Left ventricle myocardium inferior (tissue), 1 donor: ENCODE data around the gene TMEM151B. TPM values are rescaled to one million over a fixed set of nuclear protein-coding genes. Genes with fewer than 3 reads are reported as not detected.
A peak's percentile ranks its signal among the peaks of the same experiment; 100 is the strongest.

Experiments used
- DNase-seq: peaks from one replicate; pipeline ENCODE4 v3.0.0-alpha.2; 2020
- H3K27ac ChIP-seq: fragments of 200-600 bp; replicated peaks from 2 replicates; pipeline ENCODE4 v1.8.0; 2021
- H3K27me3 ChIP-seq: fragments of 200-600 bp; 2 replicates; pipeline ENCODE4 v1.8.0; 2021; ENCODE audit warnings: low read depth
- H3K36me3 ChIP-seq: fragments of 200-600 bp; 2 replicates; pipeline ENCODE4 v1.8.0; 2021
- H3K4me1 ChIP-seq: fragments of 200-600 bp; 2 replicates; pipeline ENCODE4 v1.8.0; 2021
- H3K4me3 ChIP-seq: fragments of 200-600 bp; 2 replicates; pipeline ENCODE4 v1.8.0; 2021; ENCODE audit warnings: mild to moderate bottlenecking, moderate library complexity
- H3K9me3 ChIP-seq: fragments of 200-600 bp; replicated peaks from 2 replicates; pipeline ENCODE4 v1.8.0; 2021
- CTCF ChIP-seq: fragments of 200-600 bp; IDR thresholded peaks from 2 replicates; pipeline ENCODE4 v1.8.0; 2021; ENCODE audit warnings: antibody characterized with exemption, mild to moderate bottlenecking, borderline replicate concordance
- intact Hi-C: fragments of 100-400 bp; cut with micrococcal nuclease; formaldehyde crosslinking; loops from one replicate; pipeline ENCODE4 v1.11.0; 2022
- total RNA-seq: library from RNA; stranded (reverse); fragmentation: NEBNext Ultra II Directional; extraction: Animal tissue kit (Norgen Biotek cat#: 25700); gene quantifications from one replicate; pipeline ENCODE4 v1.2.1, GENCODE V29; 2021
- donor health status: DM: no; HTN: yes; CAD: no; lungs with severe emphysema.

Gene TMEM151B
- total RNA-seq, 1 donor from 2014 or later = not detected

- intact Hi-C loops = no loop called here
Observed at GRCh38 chr6:44247338-44248302, 22.6 kb upstream of the TMEM151B start.

GRCh38 chr6:44248579-44248978 is 21.7 kb upstream of the TMEM151B start:
- no peaks in the 10 kb centered on the region for H3K9me3 ChIP-seq
- H3K27me3 ChIP-seq = no peaks in the 10 kb centered on the region
- intact Hi-C loops = no loop called here
- H3K4me3 ChIP-seq = peak overlapping the region; percentile 96
- no peak for TF ChIP-seq CTCF
- peaks cover 57% of the 10 kb centered on the region for H3K36me3 ChIP-seq
- peaks cover 81% of the 10 kb centered on the region for H3K4me1 ChIP-seq
- H3K27ac ChIP-seq = peak overlapping the region; percentile 99
- DNase-seq = no peak

More at GRCh38 chr6:44247338-44248302, 22.6 kb upstream of the TMEM151B start:
- peaks cover 47% of the 10 kb centered on the region for H3K36me3 ChIP-seq
- peaks cover 71% of the 10 kb centered on the region for H3K4me1 ChIP-seq
- no peaks in the 10 kb centered on the region for H3K9me3 ChIP-seq
- H3K4me3 ChIP-seq = peak overlapping the region; percentile 96
- peak; percentile 6 for TF ChIP-seq CTCF
- DNase-seq = peak; percentile 66
- H3K27me3 ChIP-seq = no peaks in the 10 kb centered on the region
- H3K27ac ChIP-seq = peak overlapping the region; percentile 99

GRCh38 chr6:44249082-44249748 is 21.0 kb upstream of the TMEM151B start:
- no peaks in the 10 kb centered on the region for H3K9me3 ChIP-seq
- H3K4me3 ChIP-seq = peak overlapping the region; percentile 96
- H3K36me3 ChIP-seq = peaks cover 63% of the 10 kb centered on the region
- intact Hi-C loops = no loop called here
- H3K4me1 ChIP-seq = peaks cover 87% of the 10 kb centered on the region
- peak overlapping the region; percentile 99 for H3K27ac ChIP-seq
- H3K27me3 ChIP-seq = no peaks in the 10 kb centered on the region
- DNase-seq = no peak
- no peak for TF ChIP-seq CTCF

- TF ChIP-seq CTCF = no peak
- peak overlapping the region; percentile 96 for H3K4me3 ChIP-seq
- no peaks in the 10 kb centered on the region for H3K27me3 ChIP-seq
- intact Hi-C loops = no loop called here
- no peak for DNase-seq
- peaks cover 96% of the 10 kb centered on the region for H3K4me1 ChIP-seq
- H3K36me3 ChIP-seq = peaks cover 73% of the 10 kb centered on the region
- no peaks in the 10 kb centered on the region for H3K9me3 ChIP-seq
- H3K27ac ChIP-seq = peak overlapping the region; percentile 20
Observed at GRCh38 chr6:44250067-44250717, 20.1 kb upstream of the TMEM151B start.

GRCh38 chr6:44250718-44251123 is 19.5 kb upstream of the TMEM151B start:
- peak overlapping the region; percentile 20 for H3K27ac ChIP-seq
- TF ChIP-seq CTCF = no peak
- DNase-seq = no peak
- peaks cover 94% of the 10 kb centered on the region for H3K4me1 ChIP-seq
- H3K27me3 ChIP-seq = no peaks in the 10 kb centered on the region
- H3K4me3 ChIP-seq = no peak overlapping the region
- H3K36me3 ChIP-seq = peaks cover 78% of the 10 kb centered on the region
- no peaks in the 10 kb centered on the region for H3K9me3 ChIP-seq
- intact Hi-C loops = no loop called here
